ENCODE measurements around the gene RAPGEF3.

The RAPGEF3 gene

GRCh38 chr12:47722136-47722834 is 36.4 kb downstream of the RAPGEF3 start:
- no peak for TF ChIP-seq CTCF (IDR thresholded peaks at IDR 0.05; ENCODE audit: borderline replicate concordance, insufficient read depth, low read depth, low read length)
- H3K4me3 ChIP-seq (ENCODE audit: low read depth, low read length): no peak overlapping the region

DNA sequence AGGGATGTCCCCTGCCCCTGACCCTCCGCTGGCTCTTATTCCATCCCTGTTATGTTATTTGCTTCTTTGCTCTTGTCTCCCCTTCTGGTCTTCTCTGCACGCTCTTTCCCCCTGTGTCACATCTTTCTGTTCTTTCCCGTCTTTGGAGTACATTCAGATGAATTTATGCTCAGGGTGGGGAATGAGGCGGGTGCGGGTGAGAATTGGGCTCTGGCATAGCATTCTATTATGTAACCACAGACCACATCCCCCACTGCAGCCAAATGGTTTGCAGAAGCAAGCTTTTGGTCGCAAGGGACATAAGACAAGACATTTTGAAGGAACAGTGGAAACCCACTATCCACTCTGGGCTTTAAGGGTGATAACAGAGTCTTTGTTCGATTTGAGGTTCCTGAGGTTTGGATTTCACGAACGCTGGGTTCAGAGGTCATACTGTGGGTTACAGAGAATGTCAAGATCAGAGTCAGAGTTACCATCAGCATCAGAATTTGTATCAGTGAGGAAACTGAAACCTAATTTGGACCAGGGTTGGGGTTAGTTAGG is 37.2 kb downstream of the RAPGEF3 start:
- H3K4me3 ChIP-seq (ENCODE audit: low read depth, low read length): no peak overlapping the region
- no peak for TF ChIP-seq CTCF (IDR thresholded peaks at IDR 0.05; ENCODE audit: borderline replicate concordance, insufficient read depth, low read depth, low read length)

DNA sequence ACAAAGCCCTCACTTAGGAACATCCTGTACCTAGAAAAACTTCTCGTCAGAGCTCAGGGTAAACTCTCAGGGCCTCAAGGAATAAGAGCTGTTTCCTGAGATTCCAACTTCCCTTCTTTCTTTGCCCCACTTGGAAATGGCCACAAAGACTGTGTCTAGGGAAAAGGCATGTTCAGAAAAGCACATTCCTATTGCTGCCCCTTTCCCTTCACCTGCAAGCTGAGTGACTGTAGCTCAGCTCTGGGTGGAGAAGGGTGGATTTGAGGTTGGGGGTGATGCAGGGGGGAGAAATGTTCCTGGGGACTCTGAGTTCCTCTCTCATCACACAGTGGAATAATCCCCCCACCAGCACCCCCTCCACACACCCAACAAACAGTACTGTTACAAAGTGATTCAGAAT is 40.1 kb downstream of the RAPGEF3 start:
- no peak for TF ChIP-seq CTCF (IDR thresholded peaks at IDR 0.05; ENCODE audit: borderline replicate concordance, insufficient read depth, low read depth, low read length)

GRCh38 chr12:47717443-47718193 is 41.1 kb downstream of the RAPGEF3 start:
- TF ChIP-seq CTCF (IDR thresholded peaks at IDR 0.05; ENCODE audit: borderline replicate concordance, insufficient read depth, low read depth, low read length): peak; percentile 86
- H3K4me3 ChIP-seq (ENCODE audit: low read depth, low read length): no peak overlapping the region

More for the DNA sequence above, 40.1 kb downstream of the RAPGEF3 start:
- no peak overlapping the region for H3K4me3 ChIP-seq (ENCODE audit: low read depth, low read length)

DNA sequence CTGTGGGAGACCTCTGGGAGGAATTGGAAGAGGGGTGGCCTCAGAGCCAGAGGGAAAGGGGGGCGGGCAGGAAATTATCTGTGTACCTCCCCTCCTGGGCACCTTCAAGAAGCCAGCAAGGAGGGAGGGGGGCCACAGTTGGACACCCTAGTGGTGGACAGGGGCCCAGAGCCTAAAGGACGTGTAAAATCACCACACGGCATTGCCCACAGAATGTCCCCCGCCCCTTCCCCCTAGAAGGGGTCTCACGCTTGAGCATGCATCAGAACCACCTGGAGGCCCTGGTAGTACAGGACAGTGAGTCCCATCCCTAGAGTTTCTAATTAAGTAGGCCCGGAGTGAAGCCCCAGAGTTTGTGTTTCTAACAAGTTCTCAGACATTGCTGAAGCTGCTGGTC is 41.6 kb downstream of the RAPGEF3 start:
- H3K4me3 ChIP-seq (ENCODE audit: low read depth, low read length): no peak overlapping the region
- TF ChIP-seq CTCF (IDR thresholded peaks at IDR 0.05; ENCODE audit: borderline replicate concordance, insufficient read depth, low read depth, low read length): no peak

- H3K4me3 ChIP-seq (ENCODE audit: low read depth, low read length): no peak overlapping the region
- TF ChIP-seq CTCF (IDR thresholded peaks at IDR 0.05; ENCODE audit: borderline replicate concordance, insufficient read depth, low read depth, low read length): no peak
Observed at GRCh38 chr12:47715877-47716548, 42.7 kb downstream of the RAPGEF3 start.

All from GM12875 (cell line).